Measurements from ENCODE around the gene CD63. TPM values are rescaled to one million over a fixed set of nuclear protein-coding genes. Genes with fewer than 3 reads are reported as not detected.
A peak's percentile ranks its signal among the peaks of the same experiment; 100 is the strongest.

Gene CD63
- total and polyA plus RNA-seq, 4 donors = 1,107 to 1,532 (median 1,229) TPM

GRCh38 chr12:55736076-55736475 is 7.3 kb upstream of the CD63 start:
- Histone ChIP-seq H3K27me3 (ENCODE audit: control insufficient read depth in 1 of 2, insufficient read depth in 2 of 2, low read length in 1 of 2) (no peaks in the 10 kb centered on the region), H3K4me3 (ENCODE audit: low read length in 2 of 2) (no peak overlapping the region), H3K36me3 (ENCODE audit: control insufficient read depth in 1 of 2, insufficient read depth in 2 of 2, low read length in 1 of 2) (no peaks in the 10 kb centered on the region), H3K27ac (ENCODE audit: low read depth in 1 of 2, low read length in 2 of 2) (no peak overlapping the region), H3K9me3 (ENCODE audit: control insufficient read depth, low read length) (no peaks in the 10 kb centered on the region), H3K4me1 (ENCODE audit: control insufficient read depth in 1 of 2, insufficient read depth in 2 of 2, low read length in 2 of 2) (no peaks in the 10 kb centered on the region)
- ATAC-seq (ENCODE audit: low FRiP score) (no peak), DNase-seq (no peak)
- intact Hi-C loops (cut with DNase I) = loop anchor here (2.0 to 10.0 kb wide), 4 partner anchors 55 to 229 kb away; partner anchors contain the start of genes CDK2 (in 1 of the 2) and PMEL (in 1 of the 2)
- WGBS, 2 donors = 48 to 58% methylated on average over 3 of the region's 3 CpGs

DNA sequence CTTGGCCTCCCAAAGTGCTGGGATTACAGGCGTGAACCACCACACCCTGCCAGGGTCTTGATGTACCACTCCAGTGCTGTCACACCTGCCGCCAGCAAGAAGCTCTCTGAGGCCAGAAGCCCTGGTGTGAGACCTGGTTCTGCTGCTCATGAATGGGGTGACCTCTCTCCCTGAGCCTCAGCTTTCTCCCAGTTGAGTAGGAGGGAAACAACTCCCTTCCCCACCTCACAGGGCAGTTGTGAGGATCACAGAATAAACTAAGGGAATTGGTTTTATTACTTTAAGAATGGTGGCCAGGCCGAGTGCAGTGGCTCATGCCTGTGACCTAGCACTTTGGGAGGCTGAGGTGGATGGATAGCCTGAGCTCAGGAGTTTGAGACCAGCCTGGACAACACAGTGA is 5.8 kb upstream of the CD63 start:
- no peaks in the 10 kb centered on the region for H3K9me3 ChIP-seq (ENCODE audit: control insufficient read depth, low read length)
- 89 to 94% methylated on average over 3 of the region's 3 CpGs for WGBS, 2 donors
- no peak overlapping the region for H3K27ac ChIP-seq (ENCODE audit: low read depth in 1 of 2, low read length in 2 of 2)
- intact Hi-C loops (cut with DNase I) = loop anchor here in 1 of 2 donors (10.0 kb wide), 1 partner anchor 230 kb away; the partner anchor contains the start of genes CDK2 and PMEL
- no peaks in the 10 kb centered on the region for H3K36me3 ChIP-seq (ENCODE audit: control insufficient read depth in 1 of 2, insufficient read depth in 2 of 2, low read length in 1 of 2)
- ATAC-seq (ENCODE audit: low FRiP score) (no peak), DNase-seq (no peak)
- H3K4me3 ChIP-seq (ENCODE audit: low read length in 2 of 2) = no peak overlapping the region
- H3K4me1 ChIP-seq (ENCODE audit: control insufficient read depth in 1 of 2, insufficient read depth in 2 of 2, low read length in 2 of 2) = no peaks in the 10 kb centered on the region
- no peaks in the 10 kb centered on the region for H3K27me3 ChIP-seq (ENCODE audit: control insufficient read depth in 1 of 2, insufficient read depth in 2 of 2, low read length in 1 of 2)

- Histone ChIP-seq H3K27ac (ENCODE audit: low read depth in 1 of 2, low read length in 2 of 2) (no peak overlapping the region), H3K36me3 (ENCODE audit: control insufficient read depth in 1 of 2, insufficient read depth in 2 of 2, low read length in 1 of 2) (no peaks in the 10 kb centered on the region), H3K27me3 (ENCODE audit: control insufficient read depth in 1 of 2, insufficient read depth in 2 of 2, low read length in 1 of 2) (no peaks in the 10 kb centered on the region), H3K9me3 (ENCODE audit: control insufficient read depth, low read length) (no peaks in the 10 kb centered on the region), H3K4me3 (ENCODE audit: low read length in 2 of 2) (no peak overlapping the region), H3K4me1 (ENCODE audit: control insufficient read depth in 1 of 2, insufficient read depth in 2 of 2, low read length in 2 of 2) (no peaks in the 10 kb centered on the region)
- intact Hi-C loops (cut with DNase I) = loop anchor here in 1 of 2 donors (10.0 kb wide), 1 partner anchor 231 kb away; the partner anchor contains the start of genes CDK2 and PMEL
- no peak for DNase-seq
- 80 to 84% methylated on average over 2 of the region's 2 CpGs for WGBS, 2 donors
- ATAC-seq (ENCODE audit: low FRiP score) = no peak
These were observed 5.0 kb upstream of the CD63 start for GRCh38 chr12:55733858-55734257.

- DNase-seq (no peak), ATAC-seq (ENCODE audit: low FRiP score) (no peak)
- WGBS, 2 donors = 81 to 85% methylated on average over 14 of the region's 14 CpGs
These were observed 4.3 kb upstream of the CD63 start for GRCh38 chr12:55733021-55733555.

DNA sequence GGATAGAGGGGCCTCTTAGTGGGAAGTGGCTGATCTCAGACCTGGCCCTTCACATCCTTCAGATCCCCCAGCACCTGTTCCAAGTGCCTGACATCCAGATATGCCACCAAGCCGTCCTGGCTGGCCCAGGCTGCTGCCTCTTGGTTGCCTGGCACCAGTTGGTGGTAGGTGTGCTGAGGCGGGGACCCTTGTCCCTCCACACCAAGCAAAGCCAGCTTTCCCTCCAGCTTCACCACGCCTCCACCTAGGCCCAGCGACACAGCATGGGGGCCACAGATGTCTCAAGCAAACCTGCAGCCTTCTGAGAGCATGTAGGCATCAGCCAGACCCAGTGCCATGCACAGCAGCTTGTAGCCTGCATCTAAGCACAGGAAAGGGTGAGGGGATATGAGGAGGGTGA is 3.5 kb upstream of the CD63 start:
- no peak for ATAC-seq (ENCODE audit: low FRiP score)
- intact Hi-C loops (cut with DNase I) = loop anchor here in 1 of 2 donors (10.0 kb wide), 1 partner anchor 233 kb away; the partner anchor contains the start of genes CDK2 and PMEL
- no peak overlapping the region for H3K27ac ChIP-seq (ENCODE audit: low read depth in 1 of 2, low read length in 2 of 2)

More at GRCh38 chr12:55733021-55733555, 4.3 kb upstream of the CD63 start:
- intact Hi-C loops (cut with DNase I) = loop anchor here in 1 of 2 donors (10.0 kb wide), 1 partner anchor 232 kb away; the partner anchor contains the start of genes CDK2 and PMEL
- no peak overlapping the region for H3K27ac ChIP-seq (ENCODE audit: low read depth in 1 of 2, low read length in 2 of 2)
- H3K9me3 ChIP-seq (ENCODE audit: control insufficient read depth, low read length) = no peaks in the 10 kb centered on the region
- no peaks in the 10 kb centered on the region for H3K27me3 ChIP-seq (ENCODE audit: control insufficient read depth in 1 of 2, insufficient read depth in 2 of 2, low read length in 1 of 2)
- no peaks in the 10 kb centered on the region for H3K36me3 ChIP-seq (ENCODE audit: control insufficient read depth in 1 of 2, insufficient read depth in 2 of 2, low read length in 1 of 2)
- no peak overlapping the region for H3K4me3 ChIP-seq (ENCODE audit: low read length in 2 of 2)
- no peaks in the 10 kb centered on the region for H3K4me1 ChIP-seq (ENCODE audit: control insufficient read depth in 1 of 2, insufficient read depth in 2 of 2, low read length in 2 of 2)

DNA sequence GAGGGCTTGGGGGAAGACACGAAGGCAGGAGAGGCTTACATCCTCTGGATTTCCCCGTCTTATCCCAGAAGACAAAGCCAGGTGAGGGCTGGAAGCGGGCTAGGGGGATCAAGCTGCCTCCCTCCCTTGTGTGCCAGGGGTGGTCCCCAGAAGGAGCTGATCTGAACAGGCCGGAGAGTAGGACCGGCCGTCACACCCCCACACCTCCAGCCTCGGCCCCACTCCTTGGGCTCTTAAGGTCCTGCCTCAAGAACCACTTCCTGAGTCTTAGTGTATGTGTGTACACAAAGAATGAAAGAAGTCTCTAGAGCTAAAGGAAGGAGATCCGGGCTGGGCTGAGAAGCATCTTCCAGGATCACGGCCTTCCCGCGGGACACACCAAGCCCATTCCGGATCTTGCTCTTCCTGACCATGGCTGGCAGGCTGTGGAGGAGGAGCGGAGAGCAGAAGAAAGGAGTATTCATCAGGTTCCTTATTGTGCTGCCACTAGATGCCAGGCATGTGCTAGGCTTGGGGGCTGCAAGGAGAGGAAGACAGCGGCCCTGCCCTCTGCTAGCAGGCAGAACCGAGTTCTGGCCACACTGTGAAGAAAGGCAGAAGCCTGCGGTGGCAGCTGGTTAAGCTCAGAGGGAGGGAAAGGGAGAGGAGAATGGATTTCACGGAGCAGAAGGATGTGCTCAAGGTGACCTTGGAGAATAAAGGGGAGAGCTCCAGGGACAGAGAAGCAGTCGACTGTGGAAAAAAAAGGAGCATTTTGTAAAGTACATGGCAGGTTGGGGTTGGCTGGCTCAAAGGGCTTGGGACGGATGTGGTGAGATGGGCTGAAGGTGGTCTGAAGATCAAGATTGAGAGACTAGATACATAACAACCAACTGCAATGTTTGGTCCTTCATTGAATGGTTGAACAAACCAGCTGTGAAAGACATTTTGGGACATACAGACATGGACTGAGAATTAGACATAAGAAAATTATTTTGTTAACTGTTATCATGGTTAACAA is 1.3 kb upstream of the CD63 start:
- Histone ChIP-seq H3K4me1 (ENCODE audit: control insufficient read depth in 1 of 2, insufficient read depth in 2 of 2, low read length in 2 of 2) (no peaks in the 10 kb centered on the region), H3K9me3 (ENCODE audit: control insufficient read depth, low read length) (no peaks in the 10 kb centered on the region), H3K27ac (ENCODE audit: low read depth in 1 of 2, low read length in 2 of 2) (peak overlapping the region; percentile 46 to 99), H3K36me3 (ENCODE audit: control insufficient read depth in 1 of 2, insufficient read depth in 2 of 2, low read length in 1 of 2) (no peaks in the 10 kb centered on the region), H3K4me3 (ENCODE audit: low read length in 2 of 2) (peak overlapping the region; percentile 1 to 92), H3K27me3 (ENCODE audit: control insufficient read depth in 1 of 2, insufficient read depth in 2 of 2, low read length in 1 of 2) (no peaks in the 10 kb centered on the region)
- peak in 1 of 2 donors; percentile 70 for DNase-seq
- intact Hi-C loops (cut with DNase I) = loop anchor here in 1 of 2 donors (10.0 kb wide), 1 partner anchor 235 kb away; the partner anchor contains the start of genes CDK2 and PMEL
- WGBS, 2 donors = 2% methylated on average over 19 of the region's 19 CpGs
- peak; percentile 13 for ATAC-seq (ENCODE audit: low FRiP score)

More for the DNA sequence above, 3.5 kb upstream of the CD63 start:
- Histone ChIP-seq H3K4me1 (ENCODE audit: control insufficient read depth in 1 of 2, insufficient read depth in 2 of 2, low read length in 2 of 2) (no peaks in the 10 kb centered on the region), H3K27me3 (ENCODE audit: control insufficient read depth in 1 of 2, insufficient read depth in 2 of 2, low read length in 1 of 2) (no peaks in the 10 kb centered on the region), H3K36me3 (ENCODE audit: control insufficient read depth in 1 of 2, insufficient read depth in 2 of 2, low read length in 1 of 2) (no peaks in the 10 kb centered on the region), H3K9me3 (ENCODE audit: control insufficient read depth, low read length) (no peaks in the 10 kb centered on the region), H3K4me3 (ENCODE audit: low read length in 2 of 2) (no peak overlapping the region)
- no peak for DNase-seq
- 79 to 81% methylated on average over 4 of the region's 4 CpGs for WGBS, 2 donors

- 0 to 1% methylated on average over 47 to 61 of the region's 61 CpGs for WGBS, 2 donors
- no peaks in the 10 kb centered on the region for H3K9me3 ChIP-seq (ENCODE audit: control insufficient read depth, low read length)
- peak overlapping the region; percentile 84 to 94 for H3K27ac ChIP-seq (ENCODE audit: low read depth in 1 of 2, low read length in 2 of 2)
- ATAC-seq (ENCODE audit: low FRiP score) (peak; percentile 83), DNase-seq (peak; percentile 92 to 93)
- no peaks in the 10 kb centered on the region for H3K36me3 ChIP-seq (ENCODE audit: control insufficient read depth in 1 of 2, insufficient read depth in 2 of 2, low read length in 1 of 2)
- H3K4me1 ChIP-seq (ENCODE audit: control insufficient read depth in 1 of 2, insufficient read depth in 2 of 2, low read length in 2 of 2) = no peaks in the 10 kb centered on the region
- H3K27me3 ChIP-seq (ENCODE audit: control insufficient read depth in 1 of 2, insufficient read depth in 2 of 2, low read length in 1 of 2) = no peaks in the 10 kb centered on the region
- peak overlapping the region; percentile 92 to 94 for H3K4me3 ChIP-seq (ENCODE audit: low read length in 2 of 2)
- intact Hi-C loops (cut with DNase I) = no loop called here
These were observed 447 bp downstream of the CD63 start for GRCh38 chr12:55728186-55728938.

GRCh38 chr12:55727643-55728185 is 1.1 kb downstream of the CD63 start:
- 3 to 4% methylated on average over 9 of the region's 9 CpGs for whole genome bisulfite sequencing, 2 donors
- H3K4me1 ChIP-seq (ENCODE audit: control insufficient read depth in 1 of 2, insufficient read depth in 2 of 2, low read length in 2 of 2) = no peaks in the 10 kb centered on the region
- H3K27me3 ChIP-seq (ENCODE audit: control insufficient read depth in 1 of 2, insufficient read depth in 2 of 2, low read length in 1 of 2) = no peaks in the 10 kb centered on the region
- intact Hi-C loops (cut with DNase I) = no loop called here
- peak overlapping the region; percentile 92 to 94 for H3K4me3 ChIP-seq (ENCODE audit: low read length in 2 of 2)
- no peaks in the 10 kb centered on the region for H3K36me3 ChIP-seq (ENCODE audit: control insufficient read depth in 1 of 2, insufficient read depth in 2 of 2, low read length in 1 of 2)
- H3K9me3 ChIP-seq (ENCODE audit: control insufficient read depth, low read length) = no peaks in the 10 kb centered on the region
- peak overlapping the region in 1 of 2 donors; percentile 61 for H3K27ac ChIP-seq (ENCODE audit: low read depth in 1 of 2, low read length in 2 of 2)
- DNase-seq (peak; percentile 83 to 87), ATAC-seq (ENCODE audit: low FRiP score) (no peak)
